SJCRH30 (cell line): ENCODE results near the gene SLC35F3. TPM values are rescaled to one million over a fixed set of nuclear protein-coding genes. Genes with fewer than 3 reads are reported as not detected.
"Not testable (repeated sequence)": the region's sequence is repeated elsewhere in the genome, so short reads cannot be mapped to it uniquely, and the experiment has no call there.

Source experiments
- DNase-seq, 2 experiments: peaks; one replicate each; pipeline ENCODE4 v3.0.0-alpha.2; 2015 to 2020
- H3K27ac ChIP-seq: fragments of 250-450 bp; sonication (Bioruptor Pico); 2 replicates; pipeline ENCODE4 v1.5.1; 2020; ENCODE audit warnings: mild to moderate bottlenecking, moderate library complexity
- H3K27me3 ChIP-seq: fragments of 250-450 bp; sonication (Bioruptor Pico); 2 replicates; pipeline ENCODE4 v1.5.1; 2020; ENCODE audit warnings: mild to moderate bottlenecking, moderate library complexity
- H3K36me3 ChIP-seq: fragments of 250-450 bp; sonication (Bioruptor Pico); 2 replicates; pipeline ENCODE4 v1.5.1; 2020; ENCODE audit warnings: mild to moderate bottlenecking, moderate library complexity
- H3K4me1 ChIP-seq: fragments of 250-450 bp; sonication (Bioruptor Pico); 2 replicates; pipeline ENCODE4 v1.5.1; 2020; ENCODE audit warnings: mild to moderate bottlenecking, moderate library complexity
- H3K4me3 ChIP-seq: fragments of 250-450 bp; sonication (Bioruptor Pico); 2 replicates; pipeline ENCODE4 v1.5.1; 2020; ENCODE audit warnings: mild to moderate bottlenecking, moderate library complexity
- H3K9me3 ChIP-seq: fragments of 250-450 bp; sonication (Bioruptor Pico); replicated peaks from 2 replicates; pipeline ENCODE4 v1.5.1; 2020; ENCODE audit warnings: mild to moderate bottlenecking, moderate library complexity
- total RNA-seq: library from RNA; depleted of rRNA; stranded (reverse); fragments of >200 nt; shearing (Covaris generic); gene quantifications from 2 replicates; pipeline ENCODE4 v1.2.3, GENCODE V29; 2014

Gene SLC35F3
- total RNA-seq, 1 experiment from 2014 or later = not detected

GRCh38 chr1:234199476-234200127 lies 295.1 kb downstream of the SLC35F3 start:
- Histone ChIP-seq H3K27me3 (no peaks in the 10 kb centered on the region), H3K36me3 (no peaks in the 10 kb centered on the region), H3K4me1 (no peaks in the 10 kb centered on the region), H3K27ac (no peak overlapping the region), H3K4me3 (no peak overlapping the region), H3K9me3 (no peaks in the 10 kb centered on the region)
- no peak for DNase-seq

GRCh38 chr1:234200566-234200965 lies 296.1 kb downstream of the SLC35F3 start:
- Histone ChIP-seq H3K9me3 (no peaks in the 10 kb centered on the region), H3K27me3 (no peaks in the 10 kb centered on the region)
- no peak for DNase-seq

GRCh38 chr1:234201600-234201999 lies 297.1 kb downstream of the SLC35F3 start:
- Histone ChIP-seq H3K27me3 (no peaks in the 10 kb centered on the region), H3K27ac (no peak overlapping the region), H3K4me1 (peaks cover 1% of the 10 kb centered on the region), H3K36me3 (no peaks in the 10 kb centered on the region), H3K4me3 (no peak overlapping the region), H3K9me3 (no peaks in the 10 kb centered on the region)
- no peak for DNase-seq

More at GRCh38 chr1:234200566-234200965, 296.1 kb downstream of the SLC35F3 start:
- no peaks in the 10 kb centered on the region for H3K36me3 ChIP-seq
- no peak overlapping the region for H3K27ac ChIP-seq
- no peaks in the 10 kb centered on the region for H3K4me1 ChIP-seq
- no peak overlapping the region for H3K4me3 ChIP-seq

GRCh38 chr1:234205966-234206365 lies 301.5 kb downstream of the SLC35F3 start:
- no peaks in the 10 kb centered on the region for H3K9me3 ChIP-seq
- no peaks in the 10 kb centered on the region for H3K27me3 ChIP-seq
- H3K4me3 ChIP-seq = no peak overlapping the region
- no peaks in the 10 kb centered on the region for H3K36me3 ChIP-seq
- DNase-seq = no peak
- H3K27ac ChIP-seq = no peak overlapping the region
- peaks cover 7% of the 10 kb centered on the region for H3K4me1 ChIP-seq

- no peaks in the 10 kb centered on the region for H3K27me3 ChIP-seq
- H3K4me1 ChIP-seq = peaks cover 7% of the 10 kb centered on the region
- no peak overlapping the region for H3K27ac ChIP-seq
- no peaks in the 10 kb centered on the region for H3K36me3 ChIP-seq
- peak; percentile 40 to 45 for DNase-seq
- H3K4me3 ChIP-seq = no peak overlapping the region
- no peaks in the 10 kb centered on the region for H3K9me3 ChIP-seq
Measured at GRCh38 chr1:234206651-234207284, 302.3 kb downstream of the SLC35F3 start.

GRCh38 chr1:234208351-234208750 lies 303.9 kb downstream of the SLC35F3 start:
- H3K9me3 ChIP-seq = no peaks in the 10 kb centered on the region
- no peak for DNase-seq
- H3K27ac ChIP-seq = no peak overlapping the region
- no peaks in the 10 kb centered on the region for H3K27me3 ChIP-seq
- H3K4me1 ChIP-seq = peaks cover 7% of the 10 kb centered on the region
- no peak overlapping the region for H3K4me3 ChIP-seq
- no peaks in the 10 kb centered on the region for H3K36me3 ChIP-seq

- H3K27ac ChIP-seq = no peak overlapping the region
- DNase-seq = no peak
- H3K27me3 ChIP-seq = no peaks in the 10 kb centered on the region
- no peak overlapping the region for H3K4me3 ChIP-seq
- peaks cover 7% of the 10 kb centered on the region for H3K4me1 ChIP-seq
- no peaks in the 10 kb centered on the region for H3K36me3 ChIP-seq
- no peaks in the 10 kb centered on the region for H3K9me3 ChIP-seq
Measured at GRCh38 chr1:234208791-234209190, 304.3 kb downstream of the SLC35F3 start.

GRCh38 chr1:234210429-234210828 lies 306.0 kb downstream of the SLC35F3 start:
- H3K36me3 ChIP-seq, H3K4me1 ChIP-seq, H3K27ac ChIP-seq, DNase-seq, H3K27me3 ChIP-seq, H3K9me3 ChIP-seq, H3K4me3 ChIP-seq: not testable (repeated sequence)

- DNase-seq, H3K4me1 ChIP-seq, H3K27me3 ChIP-seq, H3K27ac ChIP-seq, H3K36me3 ChIP-seq, H3K4me3 ChIP-seq, H3K9me3 ChIP-seq: not testable (repeated sequence)
Measured at GRCh38 chr1:234211855-234212254, 307.4 kb downstream of the SLC35F3 start.

GRCh38 chr1:234212764-234213657 lies 308.5 kb downstream of the SLC35F3 start:
- no peak overlapping the region for H3K27ac ChIP-seq
- H3K4me1 ChIP-seq = no peaks in the 10 kb centered on the region
- H3K9me3 ChIP-seq = no peaks in the 10 kb centered on the region
- no peak overlapping the region for H3K4me3 ChIP-seq
- peak; percentile 15 to 47 for DNase-seq
- H3K36me3 ChIP-seq = no peaks in the 10 kb centered on the region
- H3K27me3 ChIP-seq = no peaks in the 10 kb centered on the region

- Histone ChIP-seq H3K4me1 (no peaks in the 10 kb centered on the region), H3K27me3 (no peaks in the 10 kb centered on the region), H3K36me3 (no peaks in the 10 kb centered on the region), H3K9me3 (no peaks in the 10 kb centered on the region), H3K27ac (no peak overlapping the region), H3K4me3 (no peak overlapping the region)
- no peak for DNase-seq
Measured at GRCh38 chr1:234213658-234214128, 309.2 kb downstream of the SLC35F3 start.

GRCh38 chr1:234214129-234214910 lies 309.8 kb downstream of the SLC35F3 start:
- DNase-seq = no peak
- no peak overlapping the region for H3K27ac ChIP-seq
- no peaks in the 10 kb centered on the region for H3K4me1 ChIP-seq
- H3K27me3 ChIP-seq = no peaks in the 10 kb centered on the region
- H3K9me3 ChIP-seq = no peaks in the 10 kb centered on the region
- no peak overlapping the region for H3K4me3 ChIP-seq
- H3K36me3 ChIP-seq = no peaks in the 10 kb centered on the region

GRCh38 chr1:234214911-234215892 lies 310.7 kb downstream of the SLC35F3 start:
- no peak overlapping the region for H3K27ac ChIP-seq
- H3K36me3 ChIP-seq = no peaks in the 10 kb centered on the region
- no peak overlapping the region for H3K4me3 ChIP-seq
- no peaks in the 10 kb centered on the region for H3K9me3 ChIP-seq
- no peaks in the 10 kb centered on the region for H3K4me1 ChIP-seq
- DNase-seq = no peak
- H3K27me3 ChIP-seq = no peaks in the 10 kb centered on the region
